ENCODE data around the gene CCL13. TPM values are rescaled to one million over a fixed set of nuclear protein-coding genes. Genes with fewer than 3 reads are reported as not detected.

The CCL13 gene
- polyA plus RNA-seq, 3 donors = not detected

GRCh38 chr17:34383216-34383615, 26.9 kb downstream of the CCL13 start:
- Histone ChIP-seq H3K4me1 (ENCODE audit: control insufficient read depth in 1 of 2, insufficient read depth in 2 of 2, low read length in 2 of 2) (peaks cover 41 to 42% of the 10 kb centered on the region in 2 donors), H3K27ac (ENCODE audit: low read depth in 1 of 2, low read length in 2 of 2) (no peak overlapping the region), H2AFZ (ENCODE audit: insufficient read depth, low read depth, low read length, poor library complexity, severe bottlenecking) (no peak overlapping the region), H3K36me3 (replicated peaks in 1 of 2; ENCODE audit: control insufficient read depth in 1 of 2, insufficient read depth in 2 of 2, low read length in 2 of 2) (no peaks in the 10 kb centered on the region), H3K4me2 (replicated peaks; ENCODE audit: extremely low read depth, low read length, poor library complexity, severe bottlenecking) (no peak overlapping the region), H3K9me3 (replicated peaks in 1 of 2; ENCODE audit: control insufficient read depth in 1 of 2, insufficient read depth in 1 of 2, low read length in 2 of 2) (no peaks in the 10 kb centered on the region), H3K27me3 (ENCODE audit: control insufficient read depth in 2 of 2, insufficient read depth in 2 of 2, low read length in 2 of 2) (no peaks in the 10 kb centered on the region), H3K4me3 (replicated peaks in 1 of 3; ENCODE audit: low read depth in 2 of 3, low read length in 3 of 3) (no peak overlapping the region), H3K9ac (ENCODE audit: insufficient read depth, low read length, poor library complexity, severe bottlenecking) (no peak overlapping the region), H4K20me1 (ENCODE audit: insufficient read depth, low read length) (no peaks in the 10 kb centered on the region), H3K79me2 (ENCODE audit: insufficient read depth, low read length) (no peaks in the 10 kb centered on the region)
- WGBS (ENCODE audit: insufficient coverage) = 91% methylated on average over 2 of the region's 3 CpGs
- no peak for DNase-seq
- intact Hi-C loops (cut with micrococcal nuclease) = no loop called here
- no peaks in the 10 kb centered on the region for H3K36me3 Mint-ChIP-seq
- H3K27me3 Mint-ChIP-seq (ENCODE audit: low read depth in 3 of 3) = no peaks in the 10 kb centered on the region
- no peaks in the 10 kb centered on the region for H3K9me3 Mint-ChIP-seq
- TF ChIP-seq CTCF (IDR thresholded peaks at IDR 0.05) = no peak
- peaks cover 43% of the 10 kb centered on the region for H3K4me1 Mint-ChIP-seq
- H3K4me3 Mint-ChIP-seq = no peak overlapping the region
- H3K27ac Mint-ChIP-seq = peak overlapping the region in 2 of 7 donors; percentile 46 to 55

GRCh38 chr17:34384271-34384670, 28.0 kb downstream of the CCL13 start:
- H3K4me1 ChIP-seq (ENCODE audit: control insufficient read depth in 1 of 2, insufficient read depth in 2 of 2, low read length in 2 of 2) = peaks cover 31 to 33% of the 10 kb centered on the region in 2 donors
- Mint-ChIP-seq H3K36me3 (no peaks in the 10 kb centered on the region), H3K27ac (no peak overlapping the region), H3K27me3 (ENCODE audit: low read depth in 3 of 3) (peaks cover 1 to 2% (median 2%) of the 10 kb centered on the region in 3 donors), H3K9me3 (no peaks in the 10 kb centered on the region), H3K4me1 (peaks cover 34% of the 10 kb centered on the region), H3K4me3 (no peak overlapping the region)
- no peak overlapping the region for H2AFZ ChIP-seq (ENCODE audit: insufficient read depth, low read depth, low read length, poor library complexity, severe bottlenecking)
- H3K79me2 ChIP-seq (ENCODE audit: insufficient read depth, low read length) = no peaks in the 10 kb centered on the region
- no peak overlapping the region for H3K4me3 ChIP-seq (replicated peaks in 1 of 3; ENCODE audit: low read depth in 2 of 3, low read length in 3 of 3)
- intact Hi-C loops (cut with micrococcal nuclease) = no loop called here
- TF ChIP-seq CTCF (IDR thresholded peaks at IDR 0.05) = no peak
- H3K9me3 ChIP-seq (replicated peaks in 1 of 2; ENCODE audit: control insufficient read depth in 1 of 2, insufficient read depth in 1 of 2, low read length in 2 of 2) = no peaks in the 10 kb centered on the region
- DNase-seq = no peak
- no peaks in the 10 kb centered on the region for H3K27me3 ChIP-seq (ENCODE audit: control insufficient read depth in 2 of 2, insufficient read depth in 2 of 2, low read length in 2 of 2)
- no peaks in the 10 kb centered on the region for H3K36me3 ChIP-seq (replicated peaks in 1 of 2; ENCODE audit: control insufficient read depth in 1 of 2, insufficient read depth in 2 of 2, low read length in 2 of 2)
- no CpG with 5 or more reads among the region's 1 CpG for WGBS (ENCODE audit: insufficient coverage)
- no peak overlapping the region for H3K9ac ChIP-seq (ENCODE audit: insufficient read depth, low read length, poor library complexity, severe bottlenecking)
- H3K27ac ChIP-seq (ENCODE audit: low read depth in 1 of 2, low read length in 2 of 2) = no peak overlapping the region
- H4K20me1 ChIP-seq (ENCODE audit: insufficient read depth, low read length) = no peaks in the 10 kb centered on the region
- H3K4me2 ChIP-seq (replicated peaks; ENCODE audit: extremely low read depth, low read length, poor library complexity, severe bottlenecking) = no peak overlapping the region

Measured in CD14-positive monocyte (primary cell).